NT2/D1 (cell line): Measurements from ENCODE around the gene CRYBB3.

ENCODE experiments used
- SUZ12 ChIP-seq: IDR thresholded peaks from 2 replicates; pipeline ENCODE4 v1.6.1; 2011; ENCODE audit not compliant: insufficient read length, insufficient read depth; ENCODE audit errors: extremely low read depth
- ZNF274 ChIP-seq: IDR thresholded peaks from 2 replicates; pipeline ENCODE4 v1.6.1; 2011; ENCODE audit warnings: mild to moderate bottlenecking, low read depth, low read length

DNA sequence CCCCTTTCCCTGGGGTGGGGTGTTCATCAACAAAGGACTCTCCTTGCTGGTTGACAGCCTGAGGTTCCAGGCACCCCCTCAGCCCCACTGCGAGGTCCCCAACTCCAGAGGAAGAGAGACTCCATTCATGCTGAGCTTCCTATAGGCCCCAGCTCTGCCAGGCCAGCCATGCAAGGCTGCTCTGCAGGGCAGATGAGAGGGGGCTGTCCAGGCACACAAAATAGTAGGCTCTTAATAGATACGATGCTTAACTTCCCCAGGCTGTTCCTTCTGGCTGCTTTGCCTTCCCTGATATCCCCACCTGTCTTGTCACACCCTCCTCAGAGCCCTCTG, 45.0 kb upstream of the CRYBB3 start:
- TF ChIP-seq SUZ12 (no peak), ZNF274 (no peak)
